GM21529 (cell line): ENCODE data around the gene GGT1.
A peak's percentile ranks its signal among the peaks of the same experiment; 100 is the strongest.
"Not testable (repeated sequence)": the region's sequence is repeated elsewhere in the genome, so short reads cannot be mapped to it uniquely, and the experiment has no call there.

Experiments
- ATAC-seq: cut with Tn5 transposase; IDR thresholded peaks from one replicate; pipeline ENCODE4 v1.9.1; 2021; ENCODE audit not compliant: unreplicated experiment

Gene GGT1

GRCh38 chr22:24602847-24603769 lies at the start of gene GGT1:
GGT1 (plus strand) TSS chr22:24603193; CDS start chr22:24611082, 7,889 bp downstream.
- ATAC-seq = not testable (repeated sequence)

GRCh38 chr22:24553597-24554312 lies 49.2 kb upstream of the GGT1 start:
- no peak for ATAC-seq

GRCh38 chr22:24554313-24555164 lies 48.5 kb upstream of the GGT1 start, which contains the start of gene GUCD1:
GUCD1 (minus strand) TSS chr22:24555138; CDS start chr22:24554991, 147 bp downstream.
- ATAC-seq = peak; percentile 6

GRCh38 chr22:24555165-24556039 lies 47.6 kb upstream of the GGT1 start, which contains the start of gene SNRPD3:
SNRPD3 (plus strand) TSS chr22:24555999; CDS start chr22:24557675, 1,676 bp downstream.
- ATAC-seq = peak; percentile 77

GRCh38 chr22:24559471-24559870 lies 43.5 kb upstream of the GGT1 start:
- ATAC-seq = no peak

GRCh38 chr22:24563246-24563645 lies 39.7 kb upstream of the GGT1 start:
- no peak for ATAC-seq

GRCh38 chr22:24564376-24565058 lies 38.5 kb upstream of the GGT1 start:
- ATAC-seq = no peak

GRCh38 chr22:24565077-24565476 lies 37.9 kb upstream of the GGT1 start:
- ATAC-seq = no peak

- no peak for ATAC-seq
Measured at GRCh38 chr22:24566899-24567511, 36.0 kb upstream of the GGT1 start.

GRCh38 chr22:24567668-24568067 lies 35.3 kb upstream of the GGT1 start:
- ATAC-seq = no peak

- ATAC-seq = no peak
Measured at GRCh38 chr22:24571266-24571665, 31.7 kb upstream of the GGT1 start.

- ATAC-seq = no peak
Measured at GRCh38 chr22:24576778-24577177, 26.2 kb upstream of the GGT1 start.

GRCh38 chr22:24578355-24579257 lies 24.4 kb upstream of the GGT1 start:
- no peak for ATAC-seq

- ATAC-seq = no peak
Measured at GRCh38 chr22:24579258-24579601, 23.8 kb upstream of the GGT1 start.

- no peak for ATAC-seq
Measured at GRCh38 chr22:24580276-24580675, 22.7 kb upstream of the GGT1 start.

- no peak for ATAC-seq
Measured at GRCh38 chr22:24582056-24582814, 20.8 kb upstream of the GGT1 start.
